Measurements from ENCODE around the gene RNF5.

The RNF5 gene

GRCh38 chr6:32222333-32223230, 44.4 kb downstream of the RNF5 start:
- H3K4me3 ChIP-seq (ENCODE audit: control insufficient read depth, low read depth, low read length), result no peak overlapping the region
- no peak for TF ChIP-seq CTCF (conservative IDR thresholded peaks at IDR 0.05; ENCODE audit: control insufficient read depth, insufficient read depth, low read depth, low read length)
- DNase-seq (ENCODE audit: low read depth), result no peak

GRCh38 chr6:32223258-32224235, 45.3 kb downstream of the RNF5 start, which contains the start of gene NOTCH4:
NOTCH4 (minus strand) TSS chr6:32224067; CDS start chr6:32223928, 139 bp downstream.
- no peak within 1 kb of the TSS for H3K4me3 ChIP-seq (ENCODE audit: control insufficient read depth, low read depth, low read length)
- no peak for TF ChIP-seq CTCF (conservative IDR thresholded peaks at IDR 0.05; ENCODE audit: control insufficient read depth, insufficient read depth, low read depth, low read length)
- no peak for DNase-seq (ENCODE audit: low read depth)

GRCh38 chr6:32224696-32225095, 46.5 kb downstream of the RNF5 start:
- no peak overlapping the region for H3K4me3 ChIP-seq (ENCODE audit: control insufficient read depth, low read depth, low read length)
- no peak for DNase-seq (ENCODE audit: low read depth)
- TF ChIP-seq CTCF (conservative IDR thresholded peaks at IDR 0.05; ENCODE audit: control insufficient read depth, insufficient read depth, low read depth, low read length), result no peak

GRCh38 chr6:32226434-32226833, 48.2 kb downstream of the RNF5 start:
- no peak for TF ChIP-seq CTCF (conservative IDR thresholded peaks at IDR 0.05; ENCODE audit: control insufficient read depth, insufficient read depth, low read depth, low read length)
- no peak for DNase-seq (ENCODE audit: low read depth)

More at GRCh38 chr6:32226434-32226833, 48.2 kb downstream of the RNF5 start:
- H3K4me3 ChIP-seq (ENCODE audit: control insufficient read depth, low read depth, low read length), result no peak overlapping the region

Measured in fibroblast of mammary gland (primary cell).